Transverse colon (tissue), 4 donors: ENCODE measurements around the gene MDH2.

Source experiments
- CTCF ChIP-seq, 5 experiments: fragments of 200-600 bp in 3 of 5; fragments of 450-650 bp in 2 of 5; sonication (generic) in 3 of 5; IDR thresholded peaks; 1 replicate in 2 of 5; 2 replicates in 3 of 5; pipeline ENCODE4 v1.5.1; 2016 to 2017; ENCODE audit warnings: antibody characterized with exemption in 5 of 5, inconsistent platforms in 3 of 5, mild to moderate bottlenecking in 2 of 5, moderate library complexity in 1 of 5
- EP300 ChIP-seq: sonication (generic); formaldehyde crosslinking; IDR thresholded peaks from one replicate; pipeline ENCODE4 v1.6.1; 2017; ENCODE audit warnings: antibody characterized with exemption, low read depth
- POLR2A ChIP-seq: fragments of 450-650 bp; IDR thresholded peaks from one replicate; pipeline ENCODE4 v1.6.1; 2016; ENCODE audit warnings: antibody characterized with exemption, mild to moderate bottlenecking, moderate library complexity
- POLR2AphosphoS5 ChIP-seq, 3 donors: sonication (generic); formaldehyde crosslinking; IDR thresholded peaks; one replicate each; pipeline ENCODE4 v1.6.1; 2016; ENCODE audit warnings: antibody characterized with exemption in 3 of 3

DNA sequence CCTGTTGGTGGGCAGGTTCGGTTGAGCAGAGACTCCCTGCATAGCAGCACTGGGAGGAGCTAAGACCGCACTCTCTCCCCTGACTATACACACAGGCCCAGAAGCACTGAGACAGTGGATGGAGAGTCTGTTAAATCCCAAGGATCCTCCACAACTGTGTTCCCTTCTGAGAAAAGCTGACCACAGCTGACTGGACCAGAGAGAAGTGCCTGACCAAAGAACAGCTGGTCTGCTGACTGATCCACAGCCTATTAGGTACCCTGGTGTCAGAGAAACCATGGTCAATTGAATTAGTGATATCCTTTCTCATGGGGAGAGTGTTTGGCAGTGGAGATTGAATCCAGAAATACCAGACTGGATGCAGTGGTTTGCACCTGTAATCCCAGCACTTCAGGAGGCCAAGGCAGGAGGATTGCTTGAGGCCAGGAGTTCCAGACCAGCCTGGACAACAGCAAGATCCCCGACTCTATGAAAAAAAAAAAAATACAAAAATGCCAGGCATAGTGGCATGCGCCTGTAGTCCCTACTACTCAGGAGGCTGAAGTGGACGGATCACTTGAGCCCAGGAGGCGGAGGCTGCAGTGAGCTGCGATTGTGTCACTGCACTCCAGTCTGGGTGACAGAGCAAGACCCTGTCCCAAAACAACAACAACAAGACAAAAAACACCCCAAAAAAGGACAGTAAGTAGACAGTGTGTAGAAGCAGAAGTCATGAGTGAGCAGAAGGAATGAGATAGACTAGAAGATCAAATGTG, 25.7 kb upstream of the MDH2 start:
- no peak for TF ChIP-seq POLR2A
- no peak for TF ChIP-seq CTCF (IDR thresholded peaks at IDR 0.05)
- TF ChIP-seq EP300 = no peak
- TF ChIP-seq POLR2AphosphoS5 (IDR thresholded peaks at IDR 0.05) = no peak
